ENCODE data around the gene USP33.
"Not testable (repeated sequence)": the region's sequence is repeated elsewhere in the genome, so short reads cannot be mapped to it uniquely, and the experiment has no call there.

Gene USP33

DNA sequence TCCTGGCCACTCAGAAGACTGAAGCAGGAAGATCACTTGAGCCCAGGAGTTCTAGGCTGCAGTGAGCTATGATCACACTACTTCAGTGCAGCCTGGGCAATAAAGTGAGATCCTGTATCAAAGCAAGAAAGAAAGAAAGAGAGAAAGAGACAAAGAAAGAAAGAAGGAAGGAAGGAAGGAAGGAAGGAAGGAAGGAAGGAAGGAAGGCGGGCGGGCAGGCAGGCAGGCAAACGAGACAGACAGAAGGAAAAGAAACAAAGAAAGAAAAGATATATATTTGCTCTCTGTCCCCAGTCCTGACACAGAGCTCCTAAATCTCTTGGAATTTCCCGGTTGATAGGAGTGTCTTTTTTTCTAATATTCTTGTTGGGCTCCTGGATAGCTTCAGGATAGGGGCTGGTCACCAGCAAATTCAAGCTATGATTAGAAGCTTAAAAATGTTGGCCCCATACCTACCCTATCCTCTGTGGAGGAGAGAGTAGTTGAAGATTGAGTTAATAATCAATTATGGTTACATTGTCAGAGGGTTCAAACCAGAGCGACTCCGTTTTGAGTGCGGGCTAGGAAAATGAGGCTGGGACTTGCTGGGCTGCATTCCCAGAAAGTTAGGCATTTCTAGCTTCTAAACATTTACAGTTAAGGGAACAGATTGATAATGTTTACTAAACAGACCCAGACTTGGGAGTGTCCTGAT lies 16.5 kb upstream of the USP33 start:
- H3K4me1 ChIP-seq (ENCODE audit: insufficient read depth, low read length), result peaks cover 6% of the 10 kb centered on the region; the same call in 1 of the 2 replicates
- no peaks in the 10 kb centered on the region for H3K36me3 ChIP-seq (ENCODE audit: insufficient read depth, low read length)
- H3K27ac ChIP-seq (ENCODE audit: low read depth, low read length), result no peak overlapping the region
- WGBS, result 91% methylated on average over 7 of the region's 7 CpGs
- no peak overlapping the region for H3K4me3 ChIP-seq (ENCODE audit: low read length)
- no peaks in the 10 kb centered on the region for H3K9me3 ChIP-seq (ENCODE audit: insufficient read depth, low read depth, low read length)
- H3K27me3 ChIP-seq (ENCODE audit: insufficient read depth, low read length), result no peaks in the 10 kb centered on the region
- H3K9ac ChIP-seq (ENCODE audit: low read depth, low read length), result no peak overlapping the region

DNA sequence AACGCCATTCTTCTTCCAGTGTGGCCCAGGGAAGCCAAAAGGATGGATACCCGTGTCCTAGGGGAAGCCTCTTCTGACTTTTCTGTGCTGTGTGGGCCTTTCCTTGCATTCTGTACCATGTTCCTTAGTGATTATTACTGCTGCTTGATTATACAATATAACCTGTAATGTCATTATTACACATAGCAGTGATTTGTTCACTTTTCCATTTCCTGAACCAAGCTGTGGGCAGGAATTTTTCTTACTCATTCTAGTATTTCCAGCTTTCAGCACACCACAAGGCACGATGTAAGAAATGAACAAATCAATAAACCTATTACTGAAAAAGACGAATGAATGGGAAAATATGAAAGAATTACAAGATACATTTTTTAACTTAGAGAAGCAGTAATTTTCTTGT lies 8.4 kb upstream of the USP33 start:
- Histone ChIP-seq H3K27me3 (ENCODE audit: insufficient read depth, low read length) (no peaks in the 10 kb centered on the region), H3K36me3 (ENCODE audit: insufficient read depth, low read length) (no peaks in the 10 kb centered on the region), H3K4me3 (ENCODE audit: low read length) (no peak overlapping the region), H3K27ac (ENCODE audit: low read depth, low read length) (no peak overlapping the region), H3K9ac (ENCODE audit: low read depth, low read length) (no peak overlapping the region), H3K9me3 (ENCODE audit: insufficient read depth, low read depth, low read length) (no peaks in the 10 kb centered on the region), H3K4me1 (ENCODE audit: insufficient read depth, low read length) (no peaks in the 10 kb centered on the region)
- WGBS, result 96% methylated on average over 3 of the region's 4 CpGs

DNA sequence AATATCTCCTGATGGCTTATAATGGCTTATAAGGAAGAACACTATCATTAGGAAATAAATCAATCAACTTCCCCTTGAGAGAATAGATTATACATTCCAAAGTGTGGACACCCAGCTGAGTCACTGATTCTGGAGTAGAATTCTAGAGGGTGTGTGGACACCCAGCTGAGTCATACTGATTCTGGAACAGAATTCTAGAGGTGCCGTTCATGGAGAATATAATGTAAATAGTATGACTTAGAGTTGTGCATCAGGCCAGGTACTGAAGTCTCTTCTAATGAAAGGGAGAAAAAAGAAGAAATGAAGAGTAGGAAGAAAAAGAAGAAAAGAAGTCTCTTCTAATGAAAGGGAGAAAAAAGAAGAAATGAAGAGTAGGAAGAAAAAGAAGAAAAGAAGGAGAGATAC lies 2.4 kb upstream of the USP33 start:
- Histone ChIP-seq H3K4me1 (ENCODE audit: insufficient read depth, low read length) (0 out of 2 replicates have a peak, but pooled peaks cover 8% of the 10 kb centered on the region), H3K9me3 (ENCODE audit: insufficient read depth, low read depth, low read length) (no peaks in the 10 kb centered on the region), H3K27me3 (ENCODE audit: insufficient read depth, low read length) (no peaks in the 10 kb centered on the region), H3K9ac (ENCODE audit: low read depth, low read length) (no peak overlapping the region), H3K36me3 (ENCODE audit: insufficient read depth, low read length) (no peaks in the 10 kb centered on the region), H3K4me3 (ENCODE audit: low read length) (no peak overlapping the region), H3K27ac (ENCODE audit: low read depth, low read length) (no peak overlapping the region)
- WGBS, result 93% methylated on average over 1 of the region's 1 CpG

DNA sequence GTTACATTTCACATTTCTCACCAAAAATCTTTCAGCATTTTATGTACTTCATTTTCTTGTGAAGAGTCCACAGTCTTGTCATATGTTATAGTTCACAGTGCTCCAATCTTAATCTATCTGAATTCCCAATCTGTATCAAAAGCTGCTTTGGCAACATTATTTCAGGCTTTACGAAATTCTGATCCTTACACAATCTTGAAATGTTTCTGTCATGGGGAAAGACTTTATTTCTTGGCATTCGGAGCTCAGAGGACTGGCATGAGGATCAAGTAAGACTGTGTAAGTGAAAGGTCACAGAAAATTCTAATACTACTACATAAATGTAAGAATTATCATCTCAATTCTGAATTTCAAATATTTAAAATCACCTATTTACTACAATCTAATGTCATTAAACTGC lies 2.0 kb downstream of the USP33 start:
- 100% methylated on average over 1 of the region's 2 CpGs for WGBS
- Histone ChIP-seq H3K27ac (ENCODE audit: low read depth, low read length) (no peak overlapping the region), H3K9me3 (ENCODE audit: insufficient read depth, low read depth, low read length) (no peaks in the 10 kb centered on the region), H3K36me3 (ENCODE audit: insufficient read depth, low read length) (no peaks in the 10 kb centered on the region), H3K9ac (ENCODE audit: low read depth, low read length) (no peak overlapping the region), H3K27me3 (ENCODE audit: insufficient read depth, low read length) (no peaks in the 10 kb centered on the region), H3K4me1 (ENCODE audit: insufficient read depth, low read length) (0 out of 2 replicates have a peak, but pooled peaks cover 8% of the 10 kb centered on the region), H3K4me3 (ENCODE audit: low read length) (no peak overlapping the region)

DNA sequence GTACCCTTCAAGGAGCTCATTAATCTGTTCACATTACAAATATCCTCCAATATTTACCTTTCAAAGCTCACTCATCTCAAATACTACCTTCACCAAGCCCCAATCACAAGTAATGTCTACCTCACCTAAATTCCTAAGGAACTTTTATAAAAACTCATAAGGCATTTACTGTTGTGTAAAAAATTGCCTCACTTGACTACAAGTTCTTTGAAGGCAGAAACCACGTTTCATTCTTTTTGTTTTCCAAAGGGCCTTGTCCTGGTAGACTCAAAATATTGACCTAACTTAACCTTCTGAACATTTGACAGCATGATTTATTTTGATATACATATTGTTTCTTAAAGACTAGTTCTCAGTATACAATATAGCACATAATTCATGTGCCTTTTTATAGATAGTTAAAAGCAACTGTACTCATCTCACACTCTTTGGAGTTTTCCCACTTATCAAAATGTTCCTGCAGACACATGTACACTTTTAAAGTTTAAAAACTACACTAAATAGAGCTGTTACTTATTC lies 2.5 kb downstream of the USP33 start:
- Histone ChIP-seq H3K36me3 (ENCODE audit: insufficient read depth, low read length) (no peaks in the 10 kb centered on the region), H3K9me3 (ENCODE audit: insufficient read depth, low read depth, low read length) (no peaks in the 10 kb centered on the region), H3K4me3 (ENCODE audit: low read length) (no peak overlapping the region), H3K9ac (ENCODE audit: low read depth, low read length) (no peak overlapping the region), H3K27ac (ENCODE audit: low read depth, low read length) (no peak overlapping the region), H3K4me1 (ENCODE audit: insufficient read depth, low read length) (0 out of 2 replicates have a peak, but pooled peaks cover 8% of the 10 kb centered on the region), H3K27me3 (ENCODE audit: insufficient read depth, low read length) (no peaks in the 10 kb centered on the region)
- WGBS, result 100% methylated on average over 1 of the region's 1 CpG

DNA sequence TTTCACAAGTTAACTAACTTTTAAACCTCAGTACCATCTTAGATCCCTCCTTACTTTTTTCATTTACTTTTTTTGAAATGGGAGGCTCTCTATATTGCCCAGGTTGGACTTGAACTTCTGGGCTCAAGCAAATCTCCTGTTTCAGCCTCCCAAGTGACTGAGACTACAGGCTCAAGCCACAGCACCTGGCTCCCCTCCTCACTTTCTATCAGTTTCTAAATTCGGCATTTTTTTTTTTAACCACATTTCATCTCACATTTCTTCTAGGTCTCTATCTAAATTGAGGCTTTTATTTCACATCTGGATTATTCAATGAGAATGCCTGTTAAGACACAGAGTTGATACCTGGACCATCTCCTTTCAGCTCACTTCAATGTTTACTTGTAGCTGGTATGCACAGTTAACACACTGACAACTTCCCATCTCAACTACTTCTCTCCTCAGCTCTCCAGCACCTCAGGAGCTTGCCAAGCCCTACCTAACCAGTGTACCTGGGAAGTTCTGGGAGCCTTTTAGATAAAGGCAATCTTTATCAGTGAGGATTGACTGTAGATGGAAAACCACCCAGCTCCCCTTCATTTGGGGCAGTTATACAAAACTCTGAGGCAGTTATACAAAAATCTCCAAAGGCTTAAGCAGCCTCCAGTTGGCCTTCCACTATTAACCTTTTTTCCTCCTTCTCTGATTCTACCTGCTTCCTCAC lies 3.4 kb downstream of the USP33 start:
- H3K4me3 ChIP-seq (ENCODE audit: low read length), result no peak overlapping the region
- H3K4me1 ChIP-seq (ENCODE audit: insufficient read depth, low read length), result 0 out of 2 replicates have a peak, but pooled peaks cover 8% of the 10 kb centered on the region
- WGBS, result 93% methylated on average over 1 of the region's 1 CpG
- H3K36me3 ChIP-seq (ENCODE audit: insufficient read depth, low read length), result no peaks in the 10 kb centered on the region
- no peak overlapping the region for H3K27ac ChIP-seq (ENCODE audit: low read depth, low read length)
- no peak overlapping the region for H3K9ac ChIP-seq (ENCODE audit: low read depth, low read length)
- no peaks in the 10 kb centered on the region for H3K9me3 ChIP-seq (ENCODE audit: insufficient read depth, low read depth, low read length)
- H3K27me3 ChIP-seq (ENCODE audit: insufficient read depth, low read length), result no peaks in the 10 kb centered on the region

DNA sequence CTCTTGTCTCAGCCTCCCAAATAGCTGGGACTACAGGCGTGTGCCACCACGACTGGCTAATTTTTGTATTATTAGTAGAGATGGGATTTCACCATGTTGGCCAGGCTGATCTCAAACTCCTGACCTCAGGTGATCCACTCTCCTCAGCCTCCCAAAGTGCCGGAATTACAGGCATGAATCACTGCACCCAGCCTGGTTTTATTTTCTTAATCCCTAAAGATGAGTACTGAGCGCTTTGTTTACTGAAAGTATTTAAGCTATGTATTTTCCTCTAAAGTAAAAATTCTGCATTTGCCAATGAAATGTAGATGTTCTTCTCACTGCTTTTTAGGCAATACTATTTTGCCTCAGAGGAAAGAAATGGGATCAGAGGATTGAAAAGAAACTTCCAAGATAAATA lies 10.2 kb downstream of the USP33 start:
- H3K36me3 ChIP-seq (ENCODE audit: insufficient read depth, low read length); H3K4me3 ChIP-seq (ENCODE audit: low read length); H3K9ac ChIP-seq (ENCODE audit: low read depth, low read length); H3K4me1 ChIP-seq (ENCODE audit: insufficient read depth, low read length); H3K27ac ChIP-seq (ENCODE audit: low read depth, low read length); H3K9me3 ChIP-seq (ENCODE audit: insufficient read depth, low read depth, low read length); H3K27me3 ChIP-seq (ENCODE audit: insufficient read depth, low read length): not testable (repeated sequence)
- WGBS, result 96% methylated on average over 3 of the region's 4 CpGs

DNA sequence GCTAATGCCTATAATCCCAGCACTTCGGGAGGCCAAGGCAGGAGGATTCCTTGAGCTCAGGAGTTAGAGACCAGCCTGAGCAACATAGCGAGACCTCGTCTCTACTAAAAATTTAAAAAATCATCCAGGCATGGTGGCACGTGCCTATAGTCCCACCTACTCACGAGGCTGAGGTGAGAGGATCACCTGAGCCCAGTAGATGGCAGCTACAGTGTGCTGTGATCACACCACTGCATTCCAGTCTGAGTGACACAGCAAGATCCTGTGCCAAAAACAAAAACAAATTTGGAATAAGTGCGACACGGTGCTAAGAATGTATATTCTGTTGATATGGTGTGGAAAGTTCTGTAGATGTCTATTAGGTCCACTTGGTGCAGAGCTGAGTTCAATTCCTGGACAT lies 15.1 kb downstream of the USP33 start:
- H3K9ac ChIP-seq (ENCODE audit: low read depth, low read length), result no peak overlapping the region
- WGBS, result 90% methylated on average over 7 of the region's 7 CpGs
- H3K4me1 ChIP-seq (ENCODE audit: insufficient read depth, low read length), result no peaks in the 10 kb centered on the region
- no peak overlapping the region for H3K4me3 ChIP-seq (ENCODE audit: low read length)
- peaks cover 12% of the 10 kb centered on the region for H3K36me3 ChIP-seq (ENCODE audit: insufficient read depth, low read length)
- no peak overlapping the region for H3K27ac ChIP-seq (ENCODE audit: low read depth, low read length)
- no peaks in the 10 kb centered on the region for H3K27me3 ChIP-seq (ENCODE audit: insufficient read depth, low read length)
- no peaks in the 10 kb centered on the region for H3K9me3 ChIP-seq (ENCODE audit: insufficient read depth, low read depth, low read length)

DNA sequence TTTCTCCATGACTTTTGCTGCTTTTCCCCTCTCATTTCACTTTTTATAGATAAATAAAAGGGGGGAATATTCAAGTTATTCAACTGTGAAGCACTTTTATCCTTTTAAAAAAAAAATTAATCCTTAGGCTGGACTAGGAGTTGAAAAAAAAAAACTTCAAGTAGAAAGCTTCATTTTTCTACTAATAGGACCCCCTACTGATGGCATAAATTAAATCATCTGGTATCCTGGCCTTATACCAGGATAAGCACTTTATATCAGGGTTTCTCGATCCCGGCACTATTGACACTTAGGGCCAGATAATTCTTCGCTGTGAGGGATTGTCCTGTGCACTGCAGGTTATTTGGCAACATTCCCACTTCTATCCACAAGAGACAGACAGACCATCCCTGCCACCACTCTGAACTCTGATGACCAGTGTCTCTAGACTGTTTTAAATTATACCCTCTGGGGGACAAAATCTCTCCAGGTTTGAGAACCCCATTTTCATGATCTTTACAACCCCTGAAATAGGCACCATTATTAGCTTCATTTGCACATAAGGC lies 17.6 kb downstream of the USP33 start:
- no peak overlapping the region for H3K27ac ChIP-seq (ENCODE audit: low read depth, low read length)
- H3K9ac ChIP-seq (ENCODE audit: low read depth, low read length), result no peak overlapping the region
- peaks cover 34% of the 10 kb centered on the region for H3K36me3 ChIP-seq (ENCODE audit: insufficient read depth, low read length)
- over 99% methylated on average over 3 of the region's 3 CpGs for WGBS
- H3K9me3 ChIP-seq (ENCODE audit: insufficient read depth, low read depth, low read length), result no peaks in the 10 kb centered on the region
- no peaks in the 10 kb centered on the region for H3K27me3 ChIP-seq (ENCODE audit: insufficient read depth, low read length)
- no peak overlapping the region for H3K4me3 ChIP-seq (ENCODE audit: low read length)
- H3K4me1 ChIP-seq (ENCODE audit: insufficient read depth, low read length), result no peaks in the 10 kb centered on the region

DNA sequence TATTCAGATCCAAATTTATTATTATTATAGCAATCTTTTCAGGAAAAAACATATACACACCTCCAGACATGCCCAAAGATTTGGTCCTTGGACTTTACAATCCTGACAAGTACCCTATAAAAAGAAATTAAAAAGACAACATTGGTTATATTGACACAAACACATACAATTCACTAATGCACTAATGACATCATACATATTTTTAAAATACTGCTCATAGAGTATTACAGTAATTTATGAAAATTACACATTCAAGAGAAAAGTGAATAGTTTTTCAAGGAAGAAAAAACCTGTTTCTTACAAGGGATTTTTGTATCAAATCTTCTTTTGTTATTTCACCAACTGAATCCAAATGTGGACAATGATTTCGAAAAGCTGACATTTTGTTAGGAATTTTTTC lies 18.3 kb downstream of the USP33 start:
- H3K9ac ChIP-seq (ENCODE audit: low read depth, low read length), result no peak overlapping the region
- peaks cover 37% of the 10 kb centered on the region for H3K36me3 ChIP-seq (ENCODE audit: insufficient read depth, low read length)
- H3K4me3 ChIP-seq (ENCODE audit: low read length), result no peak overlapping the region
- no peak overlapping the region for H3K27ac ChIP-seq (ENCODE audit: low read depth, low read length)
- no peaks in the 10 kb centered on the region for H3K9me3 ChIP-seq (ENCODE audit: insufficient read depth, low read depth, low read length)
- WGBS, result 100% methylated on average over 1 of the region's 1 CpG
- H3K27me3 ChIP-seq (ENCODE audit: insufficient read depth, low read length), result no peaks in the 10 kb centered on the region
- no peaks in the 10 kb centered on the region for H3K4me1 ChIP-seq (ENCODE audit: insufficient read depth, low read length)

DNA sequence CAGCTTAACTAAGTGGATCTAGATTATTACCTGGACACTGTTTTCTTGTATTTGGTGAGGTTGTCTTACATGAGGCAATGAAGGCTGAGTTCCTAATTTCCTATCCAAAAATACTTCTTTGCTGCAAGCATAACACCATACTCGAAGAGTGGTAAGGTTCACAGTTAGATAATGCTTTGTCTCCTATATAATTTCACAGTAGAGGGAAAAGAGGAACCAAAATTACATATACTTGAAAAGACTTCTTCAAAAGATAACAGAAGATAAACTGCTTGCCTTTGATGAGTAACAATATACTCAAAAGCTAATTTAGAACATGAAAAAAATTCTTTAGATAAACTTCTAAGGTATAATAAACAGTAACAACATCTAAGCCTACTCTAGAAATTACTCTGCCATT lies 20.4 kb downstream of the USP33 start:
- WGBS, result no CpG with 5 or more reads among the region's 1 CpG
- Histone ChIP-seq H3K27ac (ENCODE audit: low read depth, low read length) (no peak overlapping the region), H3K4me1 (ENCODE audit: insufficient read depth, low read length) (no peaks in the 10 kb centered on the region), H3K9ac (ENCODE audit: low read depth, low read length) (no peak overlapping the region), H3K9me3 (ENCODE audit: insufficient read depth, low read depth, low read length) (no peaks in the 10 kb centered on the region), H3K27me3 (ENCODE audit: insufficient read depth, low read length) (no peaks in the 10 kb centered on the region), H3K4me3 (ENCODE audit: low read length) (no peak overlapping the region), H3K36me3 (ENCODE audit: insufficient read depth, low read length) (peaks cover 53% of the 10 kb centered on the region)
